Measurements from ENCODE around the gene PYDC1. TPM values are rescaled to one million over a fixed set of nuclear protein-coding genes. Genes with fewer than 3 reads are reported as not detected.

Gene PYDC1
- total and polyA plus RNA-seq, 2 of the 13 experiments (the other 11 are each of a cell fraction or from before 2014, with no cell fraction given) = not detected

DNA sequence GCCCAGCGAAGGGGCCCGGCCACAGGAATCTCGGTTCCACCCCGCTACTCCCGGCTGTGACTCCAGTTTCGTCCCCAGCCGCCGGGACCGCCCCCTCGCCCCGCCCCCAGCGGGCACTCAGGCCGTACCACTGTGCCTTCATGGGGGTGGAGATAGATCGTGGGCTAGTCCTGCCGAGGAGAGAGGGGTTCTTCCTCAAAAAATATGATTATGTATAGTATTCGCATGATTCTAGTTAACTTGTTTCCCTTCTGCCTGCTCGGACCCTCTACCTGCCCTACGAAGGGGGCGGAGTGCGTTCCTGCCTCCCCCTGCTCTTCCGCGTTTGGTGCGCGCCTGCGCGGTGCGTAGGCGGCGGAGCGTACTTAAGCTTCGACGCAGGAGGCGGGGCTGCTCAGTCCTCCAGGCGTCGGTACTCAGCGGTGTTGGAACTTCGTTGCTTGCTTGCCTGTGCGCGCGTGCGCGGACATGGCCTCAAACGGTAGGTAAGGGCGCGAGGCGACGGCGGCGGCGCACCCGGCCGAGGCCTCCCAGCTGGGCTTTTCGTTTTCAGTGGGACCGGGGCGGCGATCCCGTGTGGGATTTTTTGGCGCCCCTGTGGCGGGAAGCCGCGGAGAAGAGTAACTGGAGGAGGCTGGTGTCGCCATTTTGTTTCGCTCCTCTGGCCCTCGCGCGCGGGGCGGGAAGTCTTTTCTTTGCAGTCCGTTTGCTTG, 37.0 kb downstream of the PYDC1 start, which contains the start of gene FUS (continued):
- TF ChIP-seq, protein P1, sequence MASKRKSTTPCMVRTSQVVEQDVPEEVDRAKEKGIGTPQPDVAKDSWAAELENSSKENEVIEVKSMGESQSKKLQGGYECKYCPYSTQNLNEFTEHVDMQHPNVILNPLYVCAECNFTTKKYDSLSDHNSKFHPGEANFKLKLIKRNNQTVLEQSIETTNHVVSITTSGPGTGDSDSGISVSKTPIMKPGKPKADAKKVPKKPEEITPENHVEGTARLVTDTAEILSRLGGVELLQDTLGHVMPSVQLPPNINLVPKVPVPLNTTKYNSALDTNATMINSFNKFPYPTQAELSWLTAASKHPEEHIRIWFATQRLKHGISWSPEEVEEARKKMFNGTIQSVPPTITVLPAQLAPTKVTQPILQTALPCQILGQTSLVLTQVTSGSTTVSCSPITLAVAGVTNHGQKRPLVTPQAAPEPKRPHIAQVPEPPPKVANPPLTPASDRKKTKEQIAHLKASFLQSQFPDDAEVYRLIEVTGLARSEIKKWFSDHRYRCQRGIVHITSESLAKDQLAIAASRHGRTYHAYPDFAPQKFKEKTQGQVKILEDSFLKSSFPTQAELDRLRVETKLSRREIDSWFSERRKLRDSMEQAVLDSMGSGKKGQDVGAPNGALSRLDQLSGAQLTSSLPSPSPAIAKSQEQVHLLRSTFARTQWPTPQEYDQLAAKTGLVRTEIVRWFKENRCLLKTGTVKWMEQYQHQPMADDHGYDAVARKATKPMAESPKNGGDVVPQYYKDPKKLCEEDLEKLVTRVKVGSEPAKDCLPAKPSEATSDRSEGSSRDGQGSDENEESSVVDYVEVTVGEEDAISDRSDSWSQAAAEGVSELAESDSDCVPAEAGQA (IDR thresholded peaks at IDR 0.05; ENCODE audit: low read depth) = peak; percentile 67
- TF ChIP-seq, protein P1 (CRISPR knock-in tag; IDR thresholded peaks at IDR 0.05; ENCODE audit: borderline replicate concordance) = peak; percentile 45
- TF ChIP-seq ZFP62 (CRISPR knock-in tag; IDR thresholded peaks at IDR 0.05) = 0 out of 2 replicates have a peak, but pooled peaks have one; percentile 50
- TF ChIP-seq KDM6A (CRISPR knock-in tag; IDR thresholded peaks at IDR 0.05; ENCODE audit: low read depth) = no peak
- TF ChIP-seq, protein P2, sequence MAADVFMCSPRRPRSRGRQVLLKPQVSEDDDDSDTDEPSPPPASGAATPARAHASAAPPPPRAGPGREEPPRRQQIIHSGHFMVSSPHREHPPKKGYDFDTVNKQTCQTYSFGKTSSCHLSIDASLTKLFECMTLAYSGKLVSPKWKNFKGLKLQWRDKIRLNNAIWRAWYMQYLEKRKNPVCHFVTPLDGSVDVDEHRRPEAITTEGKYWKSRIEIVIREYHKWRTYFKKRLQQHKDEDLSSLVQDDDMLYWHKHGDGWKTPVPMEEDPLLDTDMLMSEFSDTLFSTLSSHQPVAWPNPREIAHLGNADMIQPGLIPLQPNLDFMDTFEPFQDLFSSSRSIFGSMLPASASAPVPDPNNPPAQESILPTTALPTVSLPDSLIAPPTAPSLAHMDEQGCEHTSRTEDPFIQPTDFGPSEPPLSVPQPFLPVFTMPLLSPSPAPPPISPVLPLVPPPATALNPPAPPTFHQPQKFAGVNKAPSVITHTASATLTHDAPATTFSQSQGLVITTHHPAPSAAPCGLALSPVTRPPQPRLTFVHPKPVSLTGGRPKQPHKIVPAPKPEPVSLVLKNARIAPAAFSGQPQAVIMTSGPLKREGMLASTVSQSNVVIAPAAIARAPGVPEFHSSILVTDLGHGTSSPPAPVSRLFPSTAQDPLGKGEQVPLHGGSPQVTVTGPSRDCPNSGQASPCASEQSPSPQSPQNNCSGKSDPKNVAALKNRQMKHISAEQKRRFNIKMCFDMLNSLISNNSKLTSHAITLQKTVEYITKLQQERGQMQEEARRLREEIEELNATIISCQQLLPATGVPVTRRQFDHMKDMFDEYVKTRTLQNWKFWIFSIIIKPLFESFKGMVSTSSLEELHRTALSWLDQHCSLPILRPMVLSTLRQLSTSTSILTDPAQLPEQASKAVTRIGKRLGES (CRISPR knock-in tag; IDR thresholded peaks at IDR 0.05; ENCODE audit: borderline replicate concordance) = 0 out of 2 replicates have a peak, but pooled peaks have one; percentile 88
- TF ChIP-seq ZNF337 (CRISPR knock-in tag; IDR thresholded peaks at IDR 0.05; ENCODE audit: borderline replicate concordance, low read depth) = no peak
- peak; percentile 88 for TF ChIP-seq ZNF564 (CRISPR knock-in tag; IDR thresholded peaks at IDR 0.05)
- TF ChIP-seq JDP2 (CRISPR knock-in tag; IDR thresholded peaks at IDR 0.05; ENCODE audit: borderline replicate concordance) = no peak
- no peak; the same call in 1 of the 2 replicates for TF ChIP-seq ATRX (CRISPR knock-in tag; IDR thresholded peaks at IDR 0.05; ENCODE audit: borderline replicate concordance)
- no peak for TF ChIP-seq ZNF607 (CRISPR knock-in tag; IDR thresholded peaks at IDR 0.05; ENCODE audit: borderline replicate concordance)
- no peak; the same call in none of the 2 replicates for TF ChIP-seq ZNF354B (CRISPR knock-in tag; IDR thresholded peaks at IDR 0.05)
- peak; percentile 53; the same call in 1 of the 2 replicates for TF ChIP-seq ZNF619 (CRISPR knock-in tag; IDR thresholded peaks at IDR 0.05)
- TF ChIP-seq CHD4 (IDR thresholded peaks at IDR 0.05; ENCODE audit: borderline replicate concordance, low read length) = no peak
- TF ChIP-seq CEBPG (CRISPR knock-in tag; IDR thresholded peaks at IDR 0.05) = peak; percentile 56
- no peak for TF ChIP-seq HOXA7 (CRISPR knock-in tag; IDR thresholded peaks at IDR 0.05)
- TF ChIP-seq SP2 (CRISPR knock-in tag; IDR thresholded peaks at IDR 0.05) = no peak
- TF ChIP-seq TFE3 (CRISPR knock-in tag; IDR thresholded peaks at IDR 0.05) = peak; percentile 65; the same call in 1 of the 2 replicates

Data from HepG2 (cell line).